GM23338 (cell line): ENCODE results near the gene DGKD. TPM values are rescaled to one million over a fixed set of nuclear protein-coding genes. Genes with fewer than 3 reads are reported as not detected.

ENCODE experiments used
- ATAC-seq: fragments of 200-7000 bp; cut with Tn5 transposase; 3 replicates; pipeline ENCODE4 v1.9.1; 2020
- DNase-seq: peaks from one replicate; pipeline ENCODE4 v3.0.0-alpha.2; 2015; ENCODE audit warnings: low spot score
- H2AFZ ChIP-seq: fragments of 200-600 bp; sonication (generic); 2 replicates; pipeline ENCODE4 v1.8.0; 2016; ENCODE audit warnings: antibody characterized with exemption, mild to moderate bottlenecking, moderate library complexity
- H3F3A ChIP-seq: fragments of 200-600 bp; sonication (generic); replicated peaks from 2 replicates; pipeline ENCODE4 v1.8.0; 2017; ENCODE audit warnings: antibody characterized with exemption, mixed run types, low read depth
- H3K27ac ChIP-seq: fragments of 200-600 bp; sonication (generic); 2 replicates; pipeline ENCODE4 v1.6.1; 2016; ENCODE audit warnings: low read depth
- H3K27me3 ChIP-seq: fragments of 200-600 bp; sonication (generic); 2 replicates; pipeline ENCODE4 v1.8.0; 2016; ENCODE audit warnings: mild to moderate bottlenecking, mixed run types, moderate library complexity; ENCODE audit not compliant: insufficient read depth
- H3K36me3 ChIP-seq: fragments of 200-600 bp; sonication (generic); 2 replicates; pipeline ENCODE4 v1.8.0; 2016; ENCODE audit warnings: mild to moderate bottlenecking; ENCODE audit not compliant: insufficient read depth
- H3K4me1 ChIP-seq: fragments of 200-600 bp; sonication (generic); 2 replicates; pipeline ENCODE4 v1.8.0; 2016; ENCODE audit warnings: mild to moderate bottlenecking, moderate library complexity; ENCODE audit not compliant: insufficient read depth
- H3K4me2 ChIP-seq: fragments of 200-600 bp; sonication (generic); 2 replicates; pipeline ENCODE4 v1.7.1; 2017; ENCODE audit warnings: mixed run types
- H3K4me3 ChIP-seq: fragments of 200-600 bp; sonication (generic); 2 replicates; pipeline ENCODE4 v1.6.1; 2016; ENCODE audit warnings: mixed run types
- H3K79me2 ChIP-seq: fragments of 200-600 bp; sonication (generic); replicated peaks from 2 replicates; pipeline ENCODE4 v1.8.0; 2017; ENCODE audit warnings: mild to moderate bottlenecking; ENCODE audit not compliant: insufficient read depth
- H3K9me2 ChIP-seq: fragments of 200-600 bp; sonication (generic); 2 replicates; pipeline ENCODE4 v1.8.0; 2017; ENCODE audit not compliant: insufficient read depth
- H4K20me1 ChIP-seq: fragments of 200-600 bp; sonication (generic); replicated peaks from 2 replicates; pipeline ENCODE4 v1.8.0; 2017; ENCODE audit warnings: mild to moderate bottlenecking; ENCODE audit not compliant: insufficient read depth
- H3K27ac Mint-ChIP-seq: 2 replicates; pipeline ENCODE4 v1.8.0; 2020; ENCODE audit warnings: inconsistent platforms, mild to moderate bottlenecking, moderate library complexity, mixed read lengths
- H3K27me3 Mint-ChIP-seq: 3 replicates; pipeline ENCODE4 v1.8.0; 2022; ENCODE audit warnings: low read depth, mild to moderate bottlenecking, moderate library complexity, mixed read lengths, inconsistent platforms; ENCODE audit not compliant: insufficient read depth, poor library complexity
- H3K36me3 Mint-ChIP-seq: 3 replicates; pipeline ENCODE4 v1.8.0; 2021; ENCODE audit warnings: low read depth, mild to moderate bottlenecking, inconsistent platforms, moderate library complexity, mixed read lengths
- H3K4me1 Mint-ChIP-seq: 3 replicates; pipeline ENCODE4 v1.8.0; 2020; ENCODE audit warnings: mild to moderate bottlenecking, inconsistent platforms, mixed read lengths
- H3K4me3 Mint-ChIP-seq: 3 replicates; pipeline ENCODE4 v1.8.0; 2021; ENCODE audit warnings: moderate library complexity, mild to moderate bottlenecking, inconsistent platforms, mixed read lengths
- H3K9me3 Mint-ChIP-seq: 3 replicates; pipeline ENCODE4 v1.8.0; 2020; ENCODE audit warnings: moderate library complexity, mild to moderate bottlenecking, inconsistent platforms, mixed read lengths
- CREB1 ChIP-seq: fragments of 250-450 bp; sonication (Bioruptor Pico); IDR thresholded peaks from 2 replicates; pipeline ENCODE4 v1.5.0; 2020; ENCODE audit warnings: low read depth, mild to moderate bottlenecking, moderate library complexity
- EZH2 ChIP-seq: fragments of 200-600 bp; sonication (generic); IDR thresholded peaks from one replicate; pipeline ENCODE4 v1.8.0; 2017; ENCODE audit warnings: antibody characterized with exemption, mild to moderate bottlenecking, low read depth; ENCODE audit not compliant: unreplicated experiment
- EZH2phosphoT487 ChIP-seq: fragments of 200-600 bp; sonication (generic); IDR thresholded peaks from one replicate; pipeline ENCODE4 v1.8.1; 2018; ENCODE audit warnings: antibody characterized with exemption; ENCODE audit not compliant: unreplicated experiment
- JUNB ChIP-seq: IDR thresholded peaks from one replicate; pipeline ENCODE4 v1.6.1; 2016; ENCODE audit warnings: antibody characterized with exemption; ENCODE audit not compliant: unreplicated experiment
- NANOG ChIP-seq: IDR thresholded peaks from 2 replicates; pipeline ENCODE4 v1.6.1; 2016; ENCODE audit warnings: antibody characterized with exemption, borderline replicate concordance
- POLR2AphosphoS5 ChIP-seq: IDR thresholded peaks from 2 replicates; pipeline ENCODE4 v1.6.1; 2016; ENCODE audit warnings: antibody characterized with exemption, low read depth
- STAT1 ChIP-seq: IDR thresholded peaks from one replicate; pipeline ENCODE4 v1.6.1; 2016; ENCODE audit warnings: antibody characterized with exemption; ENCODE audit not compliant: unreplicated experiment
- ZNF114 ChIP-seq: fragments of 250-450 bp; sonication (Bioruptor Pico); IDR thresholded peaks from 2 replicates; pipeline ENCODE4 v1.5.0; 2020; ENCODE audit warnings: mild to moderate bottlenecking, moderate library complexity
- ZNF331 ChIP-seq: fragments of 250-450 bp; sonication (Bioruptor Pico); IDR thresholded peaks from 2 replicates; pipeline ENCODE4 v1.5.0; 2020; ENCODE audit warnings: low read depth, mild to moderate bottlenecking, moderate library complexity
- polyA plus RNA-seq: library from polyadenylated mRNA; unstranded; fragments of >200 nt; fragmentation: Nextera tagmentation; extraction: Ambion mirVana; gene quantifications from 2 replicates; pipeline ENCODE4 v1.2.1, GENCODE V29; 2016
- total RNA-seq: library from RNA; depleted of rRNA; stranded (reverse); fragments of >200 nt; shearing (Covaris generic); gene quantifications from 2 replicates; pipeline ENCODE4 v1.2.3, GENCODE V29; 2014
- TF ChIP-seq, protein P1 (sequence below): fragments of 250-450 bp; sonication (Bioruptor Pico); IDR thresholded peaks from 2 replicates; pipeline ENCODE4 v1.5.0; 2020; ENCODE audit warnings: mild to moderate bottlenecking, moderate library complexity
- TF ChIP-seq, protein P2 (sequence below): IDR thresholded peaks from 2 replicates; pipeline ENCODE4 v1.6.1; 2016; ENCODE audit warnings: antibody characterized with exemption
- TF ChIP-seq, protein P3 (sequence below), 2 experiments: fragments of 200-600 bp in 1 of 2; sonication (generic) in 1 of 2; conservative IDR thresholded peaks; 2 replicates each; pipeline versions ENCODE4 v1.5.1 to v1.6.1; 2016 to 2017; ENCODE audit warnings: antibody characterized with exemption in 2 of 2, low read depth in 2 of 2, mild to moderate bottlenecking in 2 of 2, moderate library complexity in 1 of 2
- TF ChIP-seq, protein P4 (sequence below): IDR thresholded peaks from one replicate; pipeline ENCODE4 v1.6.1; 2018; ENCODE audit warnings: antibody characterized with exemption; ENCODE audit not compliant: unreplicated experiment

The DGKD gene
- total and polyA plus RNA-seq, 2 experiments from 2014 or later = 11.1 to 23.4 TPM

DNA sequence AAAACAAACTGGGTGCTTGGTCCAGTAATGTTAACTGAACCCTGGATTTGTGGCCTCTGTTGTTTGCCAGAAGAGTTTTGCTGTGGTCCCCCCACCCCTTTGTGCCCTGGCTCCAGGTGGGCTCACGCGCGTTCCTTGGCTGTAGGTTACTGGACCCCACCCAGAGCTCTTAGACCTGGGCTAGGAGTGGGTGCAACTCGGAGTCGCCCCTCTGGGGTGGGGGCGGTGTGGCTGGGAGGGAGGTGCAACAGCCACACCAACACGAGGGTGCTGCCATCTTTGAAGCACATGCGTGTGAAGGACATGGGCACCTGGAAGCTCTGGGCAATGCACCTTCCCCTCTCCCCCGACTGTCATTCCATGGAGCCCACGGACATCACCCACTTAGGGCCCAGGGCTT is 119.6 kb downstream of the DGKD start:
- Histone ChIP-seq H3K4me3 (no peak overlapping the region), H3K27me3 (no peaks in the 10 kb centered on the region), H4K20me1 (no peaks in the 10 kb centered on the region), H3K4me2 (no peak overlapping the region), H3K36me3 (no peaks in the 10 kb centered on the region), H3K4me1 (no peaks in the 10 kb centered on the region), H3F3A (no peaks in the 10 kb centered on the region), H3K27ac (no peak overlapping the region), H3K79me2 (no peaks in the 10 kb centered on the region), H3K9me2 (no peaks in the 10 kb centered on the region), H2AFZ (no peak overlapping the region)
- no peaks in the 10 kb centered on the region; the same call in 2 of the 3 replicates for H3K4me1 Mint-ChIP-seq
- no peaks in the 10 kb centered on the region for H3K9me3 Mint-ChIP-seq
- DNase-seq (no peak), ATAC-seq (no peak)
- no peak overlapping the region for H3K4me3 Mint-ChIP-seq
- H3K27ac Mint-ChIP-seq = no peak overlapping the region
- H3K36me3 Mint-ChIP-seq = peaks cover 24% of the 10 kb centered on the region
- peaks cover 2% of the 10 kb centered on the region for H3K27me3 Mint-ChIP-seq
- no peak for TF ChIP-seq ZNF114 (CRISPR knock-in tag)
- TF ChIP-seq STAT1 = no peak
- TF ChIP-seq JUNB = no peak
- TF ChIP-seq, protein P1, sequence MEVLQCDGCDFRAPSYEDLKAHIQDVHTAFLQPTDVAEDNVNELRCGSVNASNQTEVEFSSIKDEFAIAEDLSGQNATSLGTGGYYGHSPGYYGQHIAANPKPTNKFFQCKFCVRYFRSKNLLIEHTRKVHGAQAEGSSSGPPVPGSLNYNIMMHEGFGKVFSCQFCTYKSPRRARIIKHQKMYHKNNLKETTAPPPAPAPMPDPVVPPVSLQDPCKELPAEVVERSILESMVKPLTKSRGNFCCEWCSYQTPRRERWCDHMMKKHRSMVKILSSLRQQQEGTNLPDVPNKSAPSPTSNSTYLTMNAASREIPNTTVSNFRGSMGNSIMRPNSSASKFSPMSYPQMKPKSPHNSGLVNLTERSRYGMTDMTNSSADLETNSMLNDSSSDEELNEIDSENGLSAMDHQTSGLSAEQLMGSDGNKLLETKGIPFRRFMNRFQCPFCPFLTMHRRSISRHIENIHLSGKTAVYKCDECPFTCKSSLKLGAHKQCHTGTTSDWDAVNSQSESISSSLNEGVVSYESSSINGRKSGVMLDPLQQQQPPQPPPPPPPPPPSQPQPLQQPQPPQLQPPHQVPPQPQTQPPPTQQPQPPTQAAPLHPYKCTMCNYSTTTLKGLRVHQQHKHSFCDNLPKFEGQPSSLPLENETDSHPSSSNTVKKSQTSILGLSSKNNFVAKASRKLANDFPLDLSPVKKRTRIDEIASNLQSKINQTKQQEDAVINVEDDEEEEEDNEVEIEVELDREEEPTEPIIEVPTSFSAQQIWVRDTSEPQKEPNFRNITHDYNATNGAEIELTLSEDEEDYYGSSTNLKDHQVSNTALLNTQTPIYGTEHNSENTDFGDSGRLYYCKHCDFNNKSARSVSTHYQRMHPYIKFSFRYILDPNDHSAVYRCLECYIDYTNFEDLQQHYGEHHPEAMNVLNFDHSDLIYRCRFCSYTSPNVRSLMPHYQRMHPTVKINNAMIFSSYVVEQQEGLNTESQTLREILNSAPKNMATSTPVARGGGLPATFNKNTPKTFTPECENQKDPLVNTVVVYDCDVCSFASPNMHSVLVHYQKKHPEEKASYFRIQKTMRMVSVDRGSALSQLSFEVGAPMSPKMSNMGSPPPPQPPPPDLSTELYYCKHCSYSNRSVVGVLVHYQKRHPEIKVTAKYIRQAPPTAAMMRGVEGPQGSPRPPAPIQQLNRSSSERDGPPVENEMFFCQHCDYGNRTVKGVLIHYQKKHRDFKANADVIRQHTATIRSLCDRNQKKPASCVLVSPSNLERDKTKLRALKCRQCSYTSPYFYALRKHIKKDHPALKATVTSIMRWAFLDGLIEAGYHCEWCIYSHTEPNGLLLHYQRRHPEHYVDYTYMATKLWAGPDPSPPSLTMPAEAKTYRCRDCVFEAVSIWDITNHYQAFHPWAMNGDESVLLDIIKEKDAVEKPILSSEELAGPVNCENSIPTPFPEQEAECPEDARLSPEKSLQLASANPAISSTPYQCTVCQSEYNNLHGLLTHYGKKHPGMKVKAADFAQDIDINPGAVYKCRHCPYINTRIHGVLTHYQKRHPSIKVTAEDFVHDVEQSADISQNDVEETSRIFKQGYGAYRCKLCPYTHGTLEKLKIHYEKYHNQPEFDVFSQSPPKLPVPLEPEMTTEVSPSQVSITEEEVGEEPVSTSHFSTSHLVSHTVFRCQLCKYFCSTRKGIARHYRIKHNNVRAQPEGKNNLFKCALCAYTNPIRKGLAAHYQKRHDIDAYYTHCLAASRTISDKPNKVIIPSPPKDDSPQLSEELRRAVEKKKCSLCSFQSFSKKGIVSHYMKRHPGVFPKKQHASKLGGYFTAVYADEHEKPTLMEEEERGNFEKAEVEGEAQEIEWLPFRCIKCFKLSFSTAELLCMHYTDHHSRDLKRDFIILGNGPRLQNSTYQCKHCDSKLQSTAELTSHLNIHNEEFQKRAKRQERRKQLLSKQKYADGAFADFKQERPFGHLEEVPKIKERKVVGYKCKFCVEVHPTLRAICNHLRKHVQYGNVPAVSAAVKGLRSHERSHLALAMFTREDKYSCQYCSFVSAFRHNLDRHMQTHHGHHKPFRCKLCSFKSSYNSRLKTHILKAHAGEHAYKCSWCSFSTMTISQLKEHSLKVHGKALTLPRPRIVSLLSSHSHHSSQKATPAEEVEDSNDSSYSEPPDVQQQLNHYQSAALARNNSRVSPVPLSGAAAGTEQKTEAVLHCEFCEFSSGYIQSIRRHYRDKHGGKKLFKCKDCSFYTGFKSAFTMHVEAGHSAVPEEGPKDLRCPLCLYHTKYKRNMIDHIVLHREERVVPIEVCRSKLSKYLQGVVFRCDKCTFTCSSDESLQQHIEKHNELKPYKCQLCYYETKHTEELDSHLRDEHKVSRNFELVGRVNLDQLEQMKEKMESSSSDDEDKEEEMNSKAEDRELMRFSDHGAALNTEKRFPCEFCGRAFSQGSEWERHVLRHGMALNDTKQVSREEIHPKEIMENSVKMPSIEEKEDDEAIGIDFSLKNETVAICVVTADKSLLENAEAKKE = no peak
- TF ChIP-seq, protein P2, sequence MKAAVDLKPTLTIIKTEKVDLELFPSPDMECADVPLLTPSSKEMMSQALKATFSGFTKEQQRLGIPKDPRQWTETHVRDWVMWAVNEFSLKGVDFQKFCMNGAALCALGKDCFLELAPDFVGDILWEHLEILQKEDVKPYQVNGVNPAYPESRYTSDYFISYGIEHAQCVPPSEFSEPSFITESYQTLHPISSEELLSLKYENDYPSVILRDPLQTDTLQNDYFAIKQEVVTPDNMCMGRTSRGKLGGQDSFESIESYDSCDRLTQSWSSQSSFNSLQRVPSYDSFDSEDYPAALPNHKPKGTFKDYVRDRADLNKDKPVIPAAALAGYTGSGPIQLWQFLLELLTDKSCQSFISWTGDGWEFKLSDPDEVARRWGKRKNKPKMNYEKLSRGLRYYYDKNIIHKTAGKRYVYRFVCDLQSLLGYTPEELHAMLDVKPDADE = no peak
- TF ChIP-seq CREB1 = no peak
- no peak for TF ChIP-seq EZH2phosphoT487
- TF ChIP-seq NANOG = no peak
- no peak for TF ChIP-seq EZH2
- TF ChIP-seq, protein P3, sequence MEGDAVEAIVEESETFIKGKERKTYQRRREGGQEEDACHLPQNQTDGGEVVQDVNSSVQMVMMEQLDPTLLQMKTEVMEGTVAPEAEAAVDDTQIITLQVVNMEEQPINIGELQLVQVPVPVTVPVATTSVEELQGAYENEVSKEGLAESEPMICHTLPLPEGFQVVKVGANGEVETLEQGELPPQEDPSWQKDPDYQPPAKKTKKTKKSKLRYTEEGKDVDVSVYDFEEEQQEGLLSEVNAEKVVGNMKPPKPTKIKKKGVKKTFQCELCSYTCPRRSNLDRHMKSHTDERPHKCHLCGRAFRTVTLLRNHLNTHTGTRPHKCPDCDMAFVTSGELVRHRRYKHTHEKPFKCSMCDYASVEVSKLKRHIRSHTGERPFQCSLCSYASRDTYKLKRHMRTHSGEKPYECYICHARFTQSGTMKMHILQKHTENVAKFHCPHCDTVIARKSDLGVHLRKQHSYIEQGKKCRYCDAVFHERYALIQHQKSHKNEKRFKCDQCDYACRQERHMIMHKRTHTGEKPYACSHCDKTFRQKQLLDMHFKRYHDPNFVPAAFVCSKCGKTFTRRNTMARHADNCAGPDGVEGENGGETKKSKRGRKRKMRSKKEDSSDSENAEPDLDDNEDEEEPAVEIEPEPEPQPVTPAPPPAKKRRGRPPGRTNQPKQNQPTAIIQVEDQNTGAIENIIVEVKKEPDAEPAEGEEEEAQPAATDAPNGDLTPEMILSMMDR (conservative IDR thresholded peaks at IDR 0.05; ENCODE audit: low read depth in 2 of 2) = no peak
- no peak for TF ChIP-seq ZNF331 (CRISPR knock-in tag)
- TF ChIP-seq POLR2AphosphoS5 = no peak
- TF ChIP-seq, protein P4, sequence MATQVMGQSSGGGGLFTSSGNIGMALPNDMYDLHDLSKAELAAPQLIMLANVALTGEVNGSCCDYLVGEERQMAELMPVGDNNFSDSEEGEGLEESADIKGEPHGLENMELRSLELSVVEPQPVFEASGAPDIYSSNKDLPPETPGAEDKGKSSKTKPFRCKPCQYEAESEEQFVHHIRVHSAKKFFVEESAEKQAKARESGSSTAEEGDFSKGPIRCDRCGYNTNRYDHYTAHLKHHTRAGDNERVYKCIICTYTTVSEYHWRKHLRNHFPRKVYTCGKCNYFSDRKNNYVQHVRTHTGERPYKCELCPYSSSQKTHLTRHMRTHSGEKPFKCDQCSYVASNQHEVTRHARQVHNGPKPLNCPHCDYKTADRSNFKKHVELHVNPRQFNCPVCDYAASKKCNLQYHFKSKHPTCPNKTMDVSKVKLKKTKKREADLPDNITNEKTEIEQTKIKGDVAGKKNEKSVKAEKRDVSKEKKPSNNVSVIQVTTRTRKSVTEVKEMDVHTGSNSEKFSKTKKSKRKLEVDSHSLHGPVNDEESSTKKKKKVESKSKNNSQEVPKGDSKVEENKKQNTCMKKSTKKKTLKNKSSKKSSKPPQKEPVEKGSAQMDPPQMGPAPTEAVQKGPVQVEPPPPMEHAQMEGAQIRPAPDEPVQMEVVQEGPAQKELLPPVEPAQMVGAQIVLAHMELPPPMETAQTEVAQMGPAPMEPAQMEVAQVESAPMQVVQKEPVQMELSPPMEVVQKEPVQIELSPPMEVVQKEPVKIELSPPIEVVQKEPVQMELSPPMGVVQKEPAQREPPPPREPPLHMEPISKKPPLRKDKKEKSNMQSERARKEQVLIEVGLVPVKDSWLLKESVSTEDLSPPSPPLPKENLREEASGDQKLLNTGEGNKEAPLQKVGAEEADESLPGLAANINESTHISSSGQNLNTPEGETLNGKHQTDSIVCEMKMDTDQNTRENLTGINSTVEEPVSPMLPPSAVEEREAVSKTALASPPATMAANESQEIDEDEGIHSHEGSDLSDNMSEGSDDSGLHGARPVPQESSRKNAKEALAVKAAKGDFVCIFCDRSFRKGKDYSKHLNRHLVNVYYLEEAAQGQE = no peak
